ENCODE measurements around the gene PRKG1.

DNA sequence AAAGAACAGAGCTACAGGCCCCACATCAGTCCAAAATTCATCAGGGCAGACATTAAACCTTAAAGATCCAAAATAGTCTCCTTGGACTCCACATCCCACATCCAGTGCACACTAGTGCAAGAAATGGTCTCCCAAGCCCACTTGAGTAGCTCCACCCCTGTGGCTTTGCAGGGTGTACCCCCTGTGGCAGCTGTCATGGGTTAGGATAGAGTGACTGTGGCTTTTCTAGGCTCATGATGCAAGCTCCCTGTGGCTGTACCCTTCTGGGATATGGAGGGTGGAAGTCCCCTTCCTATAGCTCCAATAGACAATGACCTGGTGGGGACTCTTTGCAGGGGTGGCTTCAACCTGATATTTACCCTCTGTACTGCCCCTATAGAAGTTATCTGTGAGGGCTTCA, 1111.0 kb downstream of the PRKG1 start:
- TF ChIP-seq CTCF (conservative IDR thresholded peaks at IDR 0.05; ENCODE audit: low read depth, low read length) (no peak), RFX5 (IDR thresholded peaks at IDR 0.05; ENCODE audit: low read depth, low read length) (no peak), FOS (IDR thresholded peaks at IDR 0.05; ENCODE audit: low read depth, low read length) (no peak), POLR2A (IDR thresholded peaks at IDR 0.05; ENCODE audit: low read depth, low read length) (no peak)
- TF ChIP-seq, protein P1, sequence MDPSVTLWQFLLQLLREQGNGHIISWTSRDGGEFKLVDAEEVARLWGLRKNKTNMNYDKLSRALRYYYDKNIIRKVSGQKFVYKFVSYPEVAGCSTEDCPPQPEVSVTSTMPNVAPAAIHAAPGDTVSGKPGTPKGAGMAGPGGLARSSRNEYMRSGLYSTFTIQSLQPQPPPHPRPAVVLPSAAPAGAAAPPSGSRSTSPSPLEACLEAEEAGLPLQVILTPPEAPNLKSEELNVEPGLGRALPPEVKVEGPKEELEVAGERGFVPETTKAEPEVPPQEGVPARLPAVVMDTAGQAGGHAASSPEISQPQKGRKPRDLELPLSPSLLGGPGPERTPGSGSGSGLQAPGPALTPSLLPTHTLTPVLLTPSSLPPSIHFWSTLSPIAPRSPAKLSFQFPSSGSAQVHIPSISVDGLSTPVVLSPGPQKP (IDR thresholded peaks at IDR 0.05; ENCODE audit: borderline replicate concordance, low read depth, low read length) = no peak
